Ectodermal cell (in vitro differentiated cells): ENCODE results near the gene SNX27.

Experiments
- H3K27ac ChIP-seq: 2 replicates; pipeline ENCODE4 v1.7.0; 2013; ENCODE audit warnings: mild to moderate bottlenecking, low read depth, low read length; ENCODE audit not compliant: insufficient read depth, poor library complexity, severe bottlenecking
- H3K27me3 ChIP-seq: 2 replicates; pipeline ENCODE4 v1.7.0; 2013; ENCODE audit warnings: mild to moderate bottlenecking, low read length; ENCODE audit not compliant: insufficient read depth, control insufficient read depth, poor library complexity, severe bottlenecking
- H3K36me3 ChIP-seq: one replicate; pipeline ENCODE4 v1.7.0; 2013; ENCODE audit warnings: low read length; ENCODE audit not compliant: control insufficient read depth, insufficient read depth
- H3K4me1 ChIP-seq: one replicate; pipeline ENCODE4 v1.7.0; 2013; ENCODE audit warnings: low read length; ENCODE audit not compliant: control insufficient read depth, insufficient read depth
- H3K4me3 ChIP-seq: 2 replicates; pipeline ENCODE4 v1.7.0; 2013; ENCODE audit warnings: low read depth, low read length, control low read depth; ENCODE audit not compliant: insufficient read depth
- H3K9me3 ChIP-seq: 2 replicates; pipeline ENCODE4 v1.7.0; 2013; ENCODE audit warnings: mild to moderate bottlenecking, low read length, moderate library complexity; ENCODE audit not compliant: control insufficient read depth
- WGBS, 2 experiments: methylation state at CpG; one replicate each; pipeline ENCODE4 v1.1.7; 2013; ENCODE audit warnings: missing lambda C conversion rate in 2 of 2; 5-methylcytosine and 5-hydroxymethylcytosine counted together

SNX27 gene

GRCh38 chr1:151692226-151692625 is 80.4 kb downstream of the SNX27 start:
- Histone ChIP-seq H3K4me3 (no peak overlapping the region), H3K9me3 (no peaks in the 10 kb centered on the region), H3K27ac (no peak overlapping the region), H3K27me3 (no peaks in the 10 kb centered on the region), H3K4me1 (no peaks in the 10 kb centered on the region), H3K36me3 (peaks cover 13% of the 10 kb centered on the region)
- WGBS, 2 experiments, result 95 to 96% methylated on average over 3 of the region's 3 CpGs

GRCh38 chr1:151693057-151693651 is 81.3 kb downstream of the SNX27 start:
- no peak overlapping the region for H3K27ac ChIP-seq
- H3K4me1 ChIP-seq, result no peaks in the 10 kb centered on the region
- 85 to 88% methylated on average over 4 of the region's 4 CpGs for WGBS, 2 experiments
- H3K9me3 ChIP-seq, result no peaks in the 10 kb centered on the region
- no peaks in the 10 kb centered on the region for H3K27me3 ChIP-seq
- H3K36me3 ChIP-seq, result peaks cover 13% of the 10 kb centered on the region
- no peak overlapping the region for H3K4me3 ChIP-seq

- H3K4me3 ChIP-seq, result no peak overlapping the region
- 89 to 94% methylated on average over 5 of the region's 5 CpGs for WGBS, 2 experiments
- H3K27me3 ChIP-seq, result no peaks in the 10 kb centered on the region
- H3K36me3 ChIP-seq, result peaks cover 10% of the 10 kb centered on the region
- no peaks in the 10 kb centered on the region for H3K9me3 ChIP-seq
- H3K27ac ChIP-seq, result no peak overlapping the region
- H3K4me1 ChIP-seq, result peaks cover 13% of the 10 kb centered on the region
These were observed 89.7 kb downstream of the SNX27 start for GRCh38 chr1:151701515-151701914.

GRCh38 chr1:151702936-151703335 is 91.1 kb downstream of the SNX27 start:
- no peak overlapping the region for H3K27ac ChIP-seq
- peaks cover 10% of the 10 kb centered on the region for H3K36me3 ChIP-seq
- no peaks in the 10 kb centered on the region for H3K27me3 ChIP-seq
- no peak overlapping the region for H3K4me3 ChIP-seq
- peaks cover 13% of the 10 kb centered on the region for H3K4me1 ChIP-seq
- no peaks in the 10 kb centered on the region for H3K9me3 ChIP-seq
- WGBS, 2 experiments, result 77 to 80% methylated on average over 8 of the region's 8 CpGs

- H3K27me3 ChIP-seq, result no peaks in the 10 kb centered on the region
- H3K27ac ChIP-seq, result no peak overlapping the region
- WGBS, 2 experiments, result 91 to 94% methylated on average over 17 of the region's 17 CpGs
- peaks cover 10% of the 10 kb centered on the region for H3K36me3 ChIP-seq
- H3K4me3 ChIP-seq, result no peak overlapping the region
- H3K9me3 ChIP-seq, result no peaks in the 10 kb centered on the region
- peaks cover 13% of the 10 kb centered on the region for H3K4me1 ChIP-seq
These were observed 92.0 kb downstream of the SNX27 start for GRCh38 chr1:151703813-151704212.

- H3K27ac ChIP-seq, result no peak overlapping the region
These were observed 92.4 kb downstream of the SNX27 start for GRCh38 chr1:151704246-151704645.

GRCh38 chr1:151705146-151705545 is 93.3 kb downstream of the SNX27 start:
- H3K27ac ChIP-seq, result no peak overlapping the region
- no peaks in the 10 kb centered on the region for H3K27me3 ChIP-seq
- peaks cover 5% of the 10 kb centered on the region for H3K36me3 ChIP-seq
- no peak overlapping the region for H3K4me3 ChIP-seq
- H3K4me1 ChIP-seq, result peaks cover 10% of the 10 kb centered on the region
- WGBS, 2 experiments, result 94% methylated on average over 7 of the region's 7 CpGs
- H3K9me3 ChIP-seq, result no peaks in the 10 kb centered on the region

More at GRCh38 chr1:151704246-151704645, 92.4 kb downstream of the SNX27 start:
- 78 to 84% methylated on average over 4 of the region's 4 CpGs for WGBS, 2 experiments
- Histone ChIP-seq H3K4me1 (peaks cover 11% of the 10 kb centered on the region), H3K27me3 (no peaks in the 10 kb centered on the region), H3K4me3 (no peak overlapping the region), H3K9me3 (no peaks in the 10 kb centered on the region), H3K36me3 (peaks cover 10% of the 10 kb centered on the region)

- no peak overlapping the region for H3K27ac ChIP-seq
- H3K9me3 ChIP-seq, result no peaks in the 10 kb centered on the region
- 82 to 83% methylated on average over 11 of the region's 11 CpGs for WGBS, 2 experiments
- no peak overlapping the region for H3K4me3 ChIP-seq
- peaks cover 5% of the 10 kb centered on the region for H3K36me3 ChIP-seq
- no peaks in the 10 kb centered on the region for H3K27me3 ChIP-seq
- peaks cover 15% of the 10 kb centered on the region for H3K4me1 ChIP-seq
These were observed 94.1 kb downstream of the SNX27 start for GRCh38 chr1:151705753-151706463.

- no peak overlapping the region for H3K27ac ChIP-seq
- no peaks in the 10 kb centered on the region for H3K9me3 ChIP-seq
- H3K4me1 ChIP-seq, result peaks cover 20% of the 10 kb centered on the region
- no peaks in the 10 kb centered on the region for H3K27me3 ChIP-seq
- H3K4me3 ChIP-seq, result no peak overlapping the region
- H3K36me3 ChIP-seq, result no peaks in the 10 kb centered on the region
- 91 to 92% methylated on average over 21 of the region's 21 CpGs for whole genome bisulfite sequencing, 2 experiments
These were observed 94.9 kb downstream of the SNX27 start for GRCh38 chr1:151706464-151707415.

- Histone ChIP-seq H3K27ac (no peak overlapping the region), H3K27me3 (no peaks in the 10 kb centered on the region), H3K9me3 (no peaks in the 10 kb centered on the region), H3K4me3 (no peak overlapping the region), H3K36me3 (no peaks in the 10 kb centered on the region), H3K4me1 (peaks cover 22% of the 10 kb centered on the region)
- WGBS, 2 experiments, result 89 to 94% methylated on average over 14 to 15 of the region's 15 CpGs
These were observed 95.8 kb downstream of the SNX27 start for GRCh38 chr1:151707541-151708065.
